ENCODE measurements around the gene SURF6.
A peak's percentile ranks its signal among the peaks of the same experiment; 100 is the strongest.
"Not testable (repeated sequence)": the region's sequence is repeated elsewhere in the genome, so short reads cannot be mapped to it uniquely, and the experiment has no call there.

The SURF6 gene

DNA sequence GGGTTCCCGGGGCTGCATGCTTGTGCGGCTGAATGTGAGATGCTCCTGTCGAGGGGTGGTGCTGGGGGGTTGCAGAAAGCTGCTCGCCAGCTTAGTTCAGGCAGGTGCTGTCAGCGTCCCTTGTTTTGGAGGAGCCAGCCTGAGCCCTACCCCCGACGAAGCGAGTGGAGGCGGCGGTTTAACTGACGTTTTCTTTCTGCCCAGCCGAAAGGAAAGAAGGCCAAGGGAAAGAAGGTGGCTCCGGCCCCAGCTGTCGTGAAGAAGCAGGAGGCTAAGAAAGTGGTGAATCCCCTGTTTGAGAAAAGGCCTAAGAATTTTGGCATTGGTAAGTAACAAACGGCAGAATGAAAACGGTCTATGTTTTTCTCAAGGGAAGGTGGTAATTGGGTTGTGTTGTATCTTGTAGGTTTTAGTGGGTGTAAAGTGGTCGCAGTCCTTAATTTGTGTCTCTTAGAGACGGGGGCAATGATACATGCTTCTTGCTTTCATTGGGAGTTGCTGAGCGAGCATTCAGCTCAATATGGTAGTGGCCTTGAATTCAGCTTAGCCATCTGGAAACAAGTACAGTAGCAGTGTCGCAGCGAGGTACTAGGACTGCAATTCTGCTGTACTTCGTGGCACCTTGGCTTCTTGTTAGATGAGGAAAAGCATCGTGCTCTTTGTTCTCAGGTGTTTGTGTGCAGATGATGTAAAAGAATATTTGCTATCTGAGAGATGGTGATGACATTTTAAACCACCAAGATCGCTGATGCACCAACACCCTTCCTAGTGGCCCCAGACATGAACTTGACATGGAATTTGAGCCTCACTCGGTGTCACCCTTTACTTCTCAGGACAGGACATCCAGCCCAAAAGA lies 13.0 kb upstream of the SURF6 start:
- DNase-seq (ENCODE audit: insufficient read length, low spot score) (no peak), FAIRE-seq (no peak)
- no peak for TF ChIP-seq POLR2A (IDR thresholded peaks at IDR 0.05; ENCODE audit: low read depth, low read length)

- peak; percentile 95 for TF ChIP-seq POLR2A (IDR thresholded peaks at IDR 0.05; ENCODE audit: low read depth, low read length)
- FAIRE-seq (no peak), DNase-seq (ENCODE audit: insufficient read length, low spot score) (peak; percentile 89)
Observed at GRCh38 chr9:133347985-133348717, 12.2 kb upstream of the SURF6 start, which contains the start of the genes MED22 and RPL7A. Gene MED22 (minus strand): TSS chr9:133348131. CDS start chr9:133346662, 1,469 bp downstream. Gene RPL7A (plus strand): TSS chr9:133348218. CDS start chr9:133348244, 26 bp downstream.

DNA sequence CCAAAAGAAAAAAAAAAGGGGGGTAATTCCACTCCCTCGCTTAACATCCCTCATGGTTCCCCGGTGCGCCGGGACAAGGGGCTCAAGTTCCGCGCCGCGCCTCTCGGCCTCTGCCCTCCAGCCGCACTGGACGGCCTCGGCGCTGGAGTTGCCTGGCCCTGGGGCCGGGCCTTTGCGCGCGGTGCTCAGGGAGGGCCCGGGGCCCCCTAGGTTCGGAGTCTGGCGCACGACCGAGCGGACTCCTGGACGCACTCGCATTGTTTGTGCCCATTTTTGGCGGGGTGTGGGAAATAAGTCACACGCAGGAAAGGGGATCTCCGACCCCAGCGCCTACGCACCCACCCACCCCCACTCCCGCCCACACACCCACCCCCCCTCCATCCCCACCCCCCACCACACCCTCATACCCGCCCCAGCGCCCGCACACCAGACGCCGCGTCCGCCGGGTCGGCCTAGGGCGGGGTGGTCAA lies 11.6 kb upstream of the SURF6 start:
- FAIRE-seq = no peak
- no peak for TF ChIP-seq POLR2A (IDR thresholded peaks at IDR 0.05; ENCODE audit: low read depth, low read length)
- DNase-seq (ENCODE audit: insufficient read length, low spot score) = peak; percentile 74

- no peak for FAIRE-seq
- TF ChIP-seq POLR2A (IDR thresholded peaks at IDR 0.05; ENCODE audit: low read depth, low read length) = no peak
- no peak for DNase-seq (ENCODE audit: insufficient read length, low spot score)
Observed at GRCh38 chr9:133346021-133346785, 10.2 kb upstream of the SURF6 start.

DNA sequence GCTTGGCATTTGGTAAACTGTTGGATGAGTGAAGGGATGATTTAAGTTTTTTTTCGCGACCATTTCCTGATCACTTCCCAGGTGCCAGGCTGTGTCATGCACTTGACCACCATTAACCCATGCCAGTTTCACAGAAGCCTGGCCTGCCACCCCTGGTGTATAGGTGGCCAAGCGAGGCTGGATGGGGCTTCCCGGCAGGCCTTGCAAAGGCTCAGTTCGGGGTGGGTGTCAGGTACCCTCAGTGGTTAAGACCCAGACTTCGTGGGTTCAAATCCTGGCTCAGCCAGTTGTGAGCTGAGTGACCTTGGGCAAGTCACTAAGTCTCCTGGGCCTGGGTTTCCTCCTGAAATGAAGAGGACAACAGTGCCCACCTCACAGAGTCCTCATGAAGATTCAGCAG lies 9.6 kb upstream of the SURF6 start:
- TF ChIP-seq POLR2A (IDR thresholded peaks at IDR 0.05; ENCODE audit: low read depth, low read length) = no peak
- FAIRE-seq = no peak
- DNase-seq (ENCODE audit: insufficient read length, low spot score) = no peak

DNA sequence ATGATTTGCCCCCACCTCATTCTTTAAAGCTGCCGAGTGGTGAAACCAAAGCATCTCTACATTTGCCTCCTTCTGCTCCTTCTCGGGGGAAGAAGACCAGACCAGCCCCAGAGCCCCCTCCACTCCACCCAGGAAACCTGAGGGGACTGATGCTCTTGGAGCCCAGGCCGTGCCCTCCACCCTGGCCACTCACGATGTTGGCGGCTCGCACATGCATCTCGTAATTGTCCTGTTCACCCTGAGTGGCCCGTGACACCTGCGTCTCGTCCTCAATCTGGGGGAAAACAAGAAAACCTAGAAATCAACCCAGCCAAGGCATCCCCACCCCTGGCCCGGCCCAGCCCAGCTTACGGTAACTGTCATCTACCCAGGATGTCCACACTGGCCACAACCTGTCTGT lies 9.0 kb upstream of the SURF6 start:
- no peak for TF ChIP-seq POLR2A (IDR thresholded peaks at IDR 0.05; ENCODE audit: low read depth, low read length)
- FAIRE-seq (no peak), DNase-seq (ENCODE audit: insufficient read length, low spot score) (no peak)

DNA sequence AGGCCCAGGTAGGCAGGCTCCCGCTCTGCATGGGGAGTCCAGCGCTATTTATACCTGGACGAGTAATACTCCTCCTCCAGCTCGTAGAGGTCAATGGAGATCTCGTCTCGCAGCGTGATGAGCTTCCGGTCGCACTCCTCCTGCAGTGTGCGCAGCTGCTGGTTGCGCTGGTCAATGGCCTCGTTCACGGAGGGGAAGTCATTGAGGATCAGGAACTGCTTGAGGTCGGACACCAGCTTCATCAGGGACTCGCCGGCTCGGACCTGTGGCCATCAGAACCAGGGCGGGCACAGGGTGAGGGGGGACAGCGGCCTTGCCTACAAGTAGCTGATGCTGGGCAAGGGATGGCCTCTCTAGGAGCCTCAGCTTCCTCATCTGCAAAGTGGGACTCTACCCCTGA lies 8.1 kb upstream of the SURF6 start:
- no peak for TF ChIP-seq POLR2A (IDR thresholded peaks at IDR 0.05; ENCODE audit: low read depth, low read length)
- DNase-seq (ENCODE audit: insufficient read length, low spot score) (no peak), FAIRE-seq (no peak)

- TF ChIP-seq POLR2A (IDR thresholded peaks at IDR 0.05; ENCODE audit: low read depth, low read length) = no peak
Observed at GRCh38 chr9:133342570-133342969, 6.6 kb upstream of the SURF6 start.

GRCh38 chr9:133342069-133342406 lies 6.0 kb upstream of the SURF6 start:
- FAIRE-seq (no peak), DNase-seq (ENCODE audit: insufficient read length, low spot score) (no peak)
- no peak for TF ChIP-seq POLR2A (IDR thresholded peaks at IDR 0.05; ENCODE audit: low read depth, low read length)

More at GRCh38 chr9:133342570-133342969, 6.6 kb upstream of the SURF6 start:
- FAIRE-seq (no peak), DNase-seq (ENCODE audit: insufficient read length, low spot score) (no peak)

- DNase-seq (ENCODE audit: insufficient read length, low spot score) (no peak), FAIRE-seq (no peak)
- TF ChIP-seq POLR2A (IDR thresholded peaks at IDR 0.05; ENCODE audit: low read depth, low read length) = no peak
Observed at GRCh38 chr9:133341369-133342068, 5.5 kb upstream of the SURF6 start.

GRCh38 chr9:133340916-133341315 lies 4.9 kb upstream of the SURF6 start:
- TF ChIP-seq POLR2A (IDR thresholded peaks at IDR 0.05; ENCODE audit: low read depth, low read length) = no peak
- DNase-seq (ENCODE audit: insufficient read length, low spot score) (no peak), FAIRE-seq (no peak)

GRCh38 chr9:133340256-133340655 lies 4.3 kb upstream of the SURF6 start:
- FAIRE-seq (no peak), DNase-seq (ENCODE audit: insufficient read length, low spot score) (no peak)
- TF ChIP-seq POLR2A (IDR thresholded peaks at IDR 0.05; ENCODE audit: low read depth, low read length) = no peak

DNA sequence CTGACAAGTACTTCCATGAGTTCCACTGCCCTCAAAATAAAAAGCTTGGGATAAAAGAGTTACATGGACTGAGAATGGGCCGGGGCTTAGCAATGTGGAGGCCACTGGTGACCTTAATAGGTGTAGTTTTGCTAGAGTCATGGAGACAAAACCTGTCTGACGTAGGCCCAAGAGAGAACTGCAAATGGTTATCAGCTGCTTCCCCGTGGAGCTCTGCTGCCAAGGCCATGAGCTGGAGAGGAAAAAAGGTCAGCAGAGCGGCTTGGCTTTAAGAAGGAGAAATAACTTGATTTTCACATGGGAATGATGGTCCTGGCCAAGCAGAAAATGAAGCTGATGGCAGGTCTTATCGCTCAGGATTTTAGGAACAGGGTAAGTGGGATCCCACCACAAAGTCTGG lies 3.7 kb upstream of the SURF6 start:
- TF ChIP-seq POLR2A (IDR thresholded peaks at IDR 0.05; ENCODE audit: low read depth, low read length) = no peak
- DNase-seq (ENCODE audit: insufficient read length, low spot score) (no peak), FAIRE-seq (no peak)

DNA sequence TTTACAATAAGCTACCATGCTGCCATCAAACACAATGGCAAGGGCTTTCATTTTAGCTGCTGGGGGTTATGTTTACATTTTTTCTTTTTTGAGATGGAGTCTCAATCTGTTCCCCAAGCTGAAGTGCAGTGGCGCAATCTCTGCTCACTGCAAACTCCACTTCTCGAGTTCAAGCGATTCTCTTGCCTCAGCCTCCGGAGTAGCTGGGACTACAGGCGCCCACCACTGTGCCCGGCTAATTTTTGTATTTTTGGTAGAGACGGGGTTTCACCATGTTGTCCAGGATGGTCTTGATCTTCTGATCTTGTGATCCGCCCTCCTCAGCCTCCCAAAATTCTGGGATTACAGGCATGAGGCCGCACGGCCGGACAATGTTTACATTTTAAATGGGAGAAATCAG lies 1.1 kb downstream of the SURF6 start:
- not testable (repeated sequence) for DNase-seq (ENCODE audit: insufficient read length, low spot score); FAIRE-seq

Data from H54 (cell line).